GM21360 (cell line): ENCODE data around the gene ANGPTL8.

Experiments used
- ATAC-seq: cut with Tn5 transposase; IDR thresholded peaks from one replicate; pipeline ENCODE4 v1.9.1; 2021; ENCODE audit warnings: mild to moderate bottlenecking, moderate library complexity; ENCODE audit not compliant: unreplicated experiment

Gene ANGPTL8

GRCh38 chr19:11203194-11204075 is 36.0 kb upstream of the ANGPTL8 start:
- ATAC-seq = no peak

- no peak for ATAC-seq
Measured at GRCh38 chr19:11204076-11204602, 35.3 kb upstream of the ANGPTL8 start.

GRCh38 chr19:11204943-11205349 is 34.5 kb upstream of the ANGPTL8 start:
- no peak for ATAC-seq

- ATAC-seq = no peak
Measured at GRCh38 chr19:11205939-11206570, 33.4 kb upstream of the ANGPTL8 start.

GRCh38 chr19:11208561-11209471 is 30.6 kb upstream of the ANGPTL8 start:
- no peak for ATAC-seq

GRCh38 chr19:11209839-11210655 is 29.4 kb upstream of the ANGPTL8 start:
- no peak for ATAC-seq

GRCh38 chr19:11210656-11210928 is 28.8 kb upstream of the ANGPTL8 start:
- no peak for ATAC-seq

GRCh38 chr19:11214387-11214786 is 25.0 kb upstream of the ANGPTL8 start:
- ATAC-seq = no peak

- no peak for ATAC-seq
Measured at GRCh38 chr19:11221082-11221598, 18.3 kb upstream of the ANGPTL8 start.

- ATAC-seq = no peak
Measured at GRCh38 chr19:11223200-11223599, 16.2 kb upstream of the ANGPTL8 start.

- no peak for ATAC-seq
Measured at GRCh38 chr19:11224429-11224828, 15.0 kb upstream of the ANGPTL8 start.

- no peak for ATAC-seq
Measured at GRCh38 chr19:11225172-11225571, 14.2 kb upstream of the ANGPTL8 start.

- ATAC-seq = no peak
Measured at GRCh38 chr19:11225815-11226214, 13.6 kb upstream of the ANGPTL8 start.

GRCh38 chr19:11226716-11227166 is 12.7 kb upstream of the ANGPTL8 start:
- no peak for ATAC-seq

GRCh38 chr19:11227195-11227886 is 12.1 kb upstream of the ANGPTL8 start:
- ATAC-seq = no peak

- ATAC-seq = no peak
Measured at GRCh38 chr19:11230621-11231386, 8.6 kb upstream of the ANGPTL8 start.

GRCh38 chr19:11232555-11232954 is 6.9 kb upstream of the ANGPTL8 start:
- no peak for ATAC-seq

GRCh38 chr19:11233073-11233472 is 6.3 kb upstream of the ANGPTL8 start:
- no peak for ATAC-seq
